Chondrocyte (in vitro differentiated cells): Measurements from ENCODE around the gene GPC6. TPM values are rescaled to one million over a fixed set of nuclear protein-coding genes. Genes with fewer than 3 reads are reported as not detected.

ENCODE experiments used
- DNase-seq: peaks from one replicate; pipeline ENCODE4 v3.0.0; 2021; ENCODE audit warnings: mixed read lengths, low spot score
- H3K27ac Mint-ChIP-seq: one replicate; pipeline ENCODE4 v1.8.0; 2021; ENCODE audit warnings: mild to moderate bottlenecking, moderate library complexity, mixed read lengths; ENCODE audit not compliant: unreplicated experiment
- H3K27me3 Mint-ChIP-seq: 2 replicates; pipeline ENCODE4 v1.8.0; 2021; ENCODE audit warnings: low read depth, mixed read lengths
- H3K36me3 Mint-ChIP-seq: 2 replicates; pipeline ENCODE4 v1.8.0; 2021; ENCODE audit warnings: low read depth, mixed read lengths
- H3K4me1 Mint-ChIP-seq: 2 replicates; pipeline ENCODE4 v1.8.0; 2021; ENCODE audit warnings: low read depth, mild to moderate bottlenecking, mixed read lengths
- H3K4me3 Mint-ChIP-seq: one replicate; pipeline ENCODE4 v1.8.0; 2021; ENCODE audit warnings: mild to moderate bottlenecking, moderate library complexity, mixed read lengths; ENCODE audit not compliant: unreplicated experiment
- H3K9me3 Mint-ChIP-seq: 2 replicates; pipeline ENCODE4 v1.8.0; 2021; ENCODE audit warnings: low read depth, mixed read lengths
- total RNA-seq: library from RNA; stranded (reverse); gene quantifications from 3 replicates; pipeline ENCODE4 v1.2.1, GENCODE V29; 2021
- TF ChIP-seq, protein P1 (sequence below): fragments of 200-600 bp; sonication (generic); IDR thresholded peaks from 2 replicates; pipeline ENCODE4 v1.5.0; 2021; ENCODE audit warnings: antibody characterized with exemption, mild to moderate bottlenecking, moderate library complexity

GPC6 gene
- total RNA-seq, 1 donor from 2014 or later = 76.1 TPM

DNA sequence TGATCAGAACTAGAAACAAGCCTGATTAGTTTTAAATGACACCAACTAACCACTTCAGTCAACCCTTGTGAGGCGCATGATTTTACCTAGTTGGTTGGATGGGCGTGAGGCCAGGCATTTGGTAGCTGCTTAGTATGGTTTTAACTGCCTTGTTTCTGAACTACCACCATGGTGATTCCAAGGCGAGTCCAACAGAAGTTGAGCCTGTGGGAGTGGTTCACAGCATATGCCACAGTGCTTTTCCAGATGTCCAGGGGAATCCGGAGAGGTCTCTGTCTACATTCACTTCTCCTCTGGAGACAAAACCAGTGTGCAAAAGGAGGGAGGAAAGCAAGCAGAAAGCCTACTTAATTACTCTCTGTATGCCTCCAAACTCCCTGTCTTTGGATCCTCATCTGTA, 524.1 kb downstream of the GPC6 start:
- H3K27ac Mint-ChIP-seq = no peak overlapping the region
- TF ChIP-seq, protein P1, sequence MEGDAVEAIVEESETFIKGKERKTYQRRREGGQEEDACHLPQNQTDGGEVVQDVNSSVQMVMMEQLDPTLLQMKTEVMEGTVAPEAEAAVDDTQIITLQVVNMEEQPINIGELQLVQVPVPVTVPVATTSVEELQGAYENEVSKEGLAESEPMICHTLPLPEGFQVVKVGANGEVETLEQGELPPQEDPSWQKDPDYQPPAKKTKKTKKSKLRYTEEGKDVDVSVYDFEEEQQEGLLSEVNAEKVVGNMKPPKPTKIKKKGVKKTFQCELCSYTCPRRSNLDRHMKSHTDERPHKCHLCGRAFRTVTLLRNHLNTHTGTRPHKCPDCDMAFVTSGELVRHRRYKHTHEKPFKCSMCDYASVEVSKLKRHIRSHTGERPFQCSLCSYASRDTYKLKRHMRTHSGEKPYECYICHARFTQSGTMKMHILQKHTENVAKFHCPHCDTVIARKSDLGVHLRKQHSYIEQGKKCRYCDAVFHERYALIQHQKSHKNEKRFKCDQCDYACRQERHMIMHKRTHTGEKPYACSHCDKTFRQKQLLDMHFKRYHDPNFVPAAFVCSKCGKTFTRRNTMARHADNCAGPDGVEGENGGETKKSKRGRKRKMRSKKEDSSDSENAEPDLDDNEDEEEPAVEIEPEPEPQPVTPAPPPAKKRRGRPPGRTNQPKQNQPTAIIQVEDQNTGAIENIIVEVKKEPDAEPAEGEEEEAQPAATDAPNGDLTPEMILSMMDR = no peak

GRCh38 chr13:93751117-93751516, 524.5 kb downstream of the GPC6 start:
- no peaks in the 10 kb centered on the region for H3K9me3 Mint-ChIP-seq
- DNase-seq = no peak
- H3K36me3 Mint-ChIP-seq = peaks cover 2% of the 10 kb centered on the region
- no peak overlapping the region for H3K4me3 Mint-ChIP-seq
- no peak overlapping the region for H3K27ac Mint-ChIP-seq
- TF ChIP-seq, protein P1 = no peak
- H3K4me1 Mint-ChIP-seq = peaks cover 19% of the 10 kb centered on the region
- no peaks in the 10 kb centered on the region for H3K27me3 Mint-ChIP-seq

More for the DNA sequence above, 524.1 kb downstream of the GPC6 start:
- peaks cover 2% of the 10 kb centered on the region for H3K36me3 Mint-ChIP-seq
- no peak for DNase-seq
- no peaks in the 10 kb centered on the region for H3K9me3 Mint-ChIP-seq
- H3K4me1 Mint-ChIP-seq = peaks cover 19% of the 10 kb centered on the region
- H3K4me3 Mint-ChIP-seq = no peak overlapping the region
- H3K27me3 Mint-ChIP-seq = no peaks in the 10 kb centered on the region

- Mint-ChIP-seq H3K27me3 (no peaks in the 10 kb centered on the region), H3K27ac (no peak overlapping the region), H3K36me3 (peaks cover 2% of the 10 kb centered on the region), H3K4me3 (no peak overlapping the region), H3K9me3 (no peaks in the 10 kb centered on the region), H3K4me1 (peaks cover 19% of the 10 kb centered on the region)
- TF ChIP-seq, protein P1 = no peak
- DNase-seq = no peak
Observed at GRCh38 chr13:93752541-93752940, 525.9 kb downstream of the GPC6 start.

DNA sequence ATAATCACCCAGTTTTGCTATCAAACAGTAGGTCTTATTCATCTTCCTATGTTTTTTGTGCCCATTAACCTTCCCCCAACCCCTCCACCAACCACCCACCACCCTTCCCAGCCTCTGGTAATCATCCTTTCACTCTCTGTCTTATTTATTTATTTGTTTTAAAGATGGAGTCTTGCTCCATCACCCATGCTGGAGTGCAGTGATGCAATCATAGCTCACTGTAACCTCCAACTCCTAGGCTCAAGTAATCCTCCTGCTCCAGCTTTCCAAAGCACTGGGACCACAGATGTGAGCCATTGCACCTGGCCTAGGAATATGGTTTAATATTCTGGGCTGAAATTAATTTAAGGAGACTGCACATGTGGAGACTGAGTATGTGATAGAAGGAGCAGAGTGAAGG, 527.0 kb downstream of the GPC6 start:
- TF ChIP-seq, protein P1 = no peak
- Mint-ChIP-seq H3K9me3 (no peaks in the 10 kb centered on the region), H3K4me1 (peaks cover 23% of the 10 kb centered on the region), H3K4me3 (no peak overlapping the region), H3K36me3 (peaks cover 2% of the 10 kb centered on the region), H3K27me3 (no peaks in the 10 kb centered on the region), H3K27ac (no peak overlapping the region)
- DNase-seq = no peak

- Mint-ChIP-seq H3K4me1 (peaks cover 29% of the 10 kb centered on the region), H3K9me3 (no peaks in the 10 kb centered on the region), H3K4me3 (no peak overlapping the region), H3K27ac (no peak overlapping the region), H3K36me3 (peaks cover 2% of the 10 kb centered on the region), H3K27me3 (no peaks in the 10 kb centered on the region)
- DNase-seq = no peak
- TF ChIP-seq, protein P1 = no peak
Observed at GRCh38 chr13:93755341-93755740, 528.7 kb downstream of the GPC6 start.
